PC-9 (cell line): ENCODE measurements around the gene ZNF362.

Source experiments
- CTCF ChIP-seq: fragments of 200-600 bp; sonication (generic); conservative IDR thresholded peaks from 2 replicates; pipeline ENCODE4 v1.6.1; 2017; ENCODE audit warnings: mixed run types, antibody characterized with exemption, mild to moderate bottlenecking, moderate library complexity
- EZH2 ChIP-seq: fragments of 200-600 bp; sonication (generic); IDR thresholded peaks from 2 replicates; pipeline ENCODE4 v1.8.0; 2017; ENCODE audit warnings: antibody characterized with exemption, low read depth

GRCh38 chr1:33235521-33235920 lies 20.8 kb upstream of the ZNF362 start:
- no peak for TF ChIP-seq EZH2
- no peak for TF ChIP-seq CTCF
